Lung (tissue), 12 donors: ENCODE measurements around the gene AKT2. TPM values are rescaled to one million over a fixed set of nuclear protein-coding genes. Genes with fewer than 3 reads are reported as not detected.

ENCODE experiments used
- ATAC-seq: fragments of 200-7000 bp; cut with Tn5 transposase; one replicate; pipeline ENCODE4 v1.9.1; 2020; ENCODE audit warnings: moderate number of reproducible peaks; ENCODE audit not compliant: insufficient read depth, low FRiP score
- DNase-seq, 3 donors: peaks; one replicate each; pipeline ENCODE4 v3.0.0-alpha.2; 2013 to 2017
- H3K27ac ChIP-seq, 2 donors: one replicate each; pipeline ENCODE4 v1.5.1; 2013; ENCODE audit warnings: mild to moderate bottlenecking in 2 of 2, moderate library complexity in 2 of 2, control low read depth in 1 of 2, inconsistent platforms in 1 of 2, low read depth in 1 of 2, low read length in 1 of 2
- H3K27me3 ChIP-seq, 3 donors: one replicate each; pipeline ENCODE4 v1.5.1; 2013; ENCODE audit warnings: low read length in 2 of 3; ENCODE audit not compliant: control insufficient read depth in 3 of 3, insufficient read depth in 3 of 3
- H3K36me3 ChIP-seq, 4 donors: one replicate each; pipeline ENCODE4 v1.5.1; 2013; ENCODE audit warnings: low read length in 4 of 4, mild to moderate bottlenecking in 1 of 4, moderate library complexity in 1 of 4; ENCODE audit not compliant: control insufficient read depth in 4 of 4, insufficient read depth in 4 of 4
- H3K4me1 ChIP-seq, 5 donors: one replicate each; pipeline ENCODE4 v1.5.1; 2013; ENCODE audit warnings: low read length in 5 of 5, mild to moderate bottlenecking in 2 of 5, moderate library complexity in 1 of 5; ENCODE audit not compliant: control insufficient read depth in 5 of 5, insufficient read depth in 5 of 5
- H3K4me3 ChIP-seq: one replicate; pipeline ENCODE4 v1.5.1; 2013; ENCODE audit warnings: mild to moderate bottlenecking, control low read depth, moderate library complexity
- H3K9ac ChIP-seq, 2 donors: one replicate each; pipeline ENCODE4 v1.5.1; 2013; ENCODE audit warnings: low read length in 2 of 2, control low read depth in 1 of 2; ENCODE audit not compliant: insufficient read depth in 1 of 2
- H3K9me3 ChIP-seq, 4 donors: one replicate each; pipeline ENCODE4 v1.5.1; 2013; ENCODE audit warnings: low read length in 3 of 4, mild to moderate bottlenecking in 1 of 4, moderate library complexity in 1 of 4; ENCODE audit not compliant: control insufficient read depth in 4 of 4, insufficient read depth in 3 of 4
- CTCF ChIP-seq: IDR thresholded peaks from 2 replicates; pipeline ENCODE4 v1.5.1; 2012; ENCODE audit warnings: mild to moderate bottlenecking; ENCODE audit errors: control extremely low read depth, extremely low read depth
- WGBS, 2 donors: extraction: QIAGEN DNeasy Blood & Tissue Kit; methylation state at CpG; one replicate each; pipeline ENCODE4 v1.1.7; 2013; 5-methylcytosine and 5-hydroxymethylcytosine counted together
- polyA plus RNA-seq, 2 donors: library from polyadenylated mRNA; stranded (reverse); fragments of 200-250 nt; gene quantifications; one replicate each; pipeline ENCODE4 v1.2.1, GENCODE V29; 2013
- total RNA-seq, 2 donors: library from RNA; depleted of rRNA in 1 of 2; stranded (reverse); fragments of >200 nt in 1 of 2; gene quantifications; one replicate each; pipeline ENCODE4 v1.2.1, GENCODE V29; 2014 to 2021
- donor health status: control.
- donor health status: control.
- donor health status: Bipolar disorder and iron deficiency.
- donor health status: healthy.
- donor health status: DM: yes; HTN: yes; CAD: no.

AKT2 gene
- total and polyA plus RNA-seq, 4 donors = 62.3 to 138 (median 93.1) TPM

DNA sequence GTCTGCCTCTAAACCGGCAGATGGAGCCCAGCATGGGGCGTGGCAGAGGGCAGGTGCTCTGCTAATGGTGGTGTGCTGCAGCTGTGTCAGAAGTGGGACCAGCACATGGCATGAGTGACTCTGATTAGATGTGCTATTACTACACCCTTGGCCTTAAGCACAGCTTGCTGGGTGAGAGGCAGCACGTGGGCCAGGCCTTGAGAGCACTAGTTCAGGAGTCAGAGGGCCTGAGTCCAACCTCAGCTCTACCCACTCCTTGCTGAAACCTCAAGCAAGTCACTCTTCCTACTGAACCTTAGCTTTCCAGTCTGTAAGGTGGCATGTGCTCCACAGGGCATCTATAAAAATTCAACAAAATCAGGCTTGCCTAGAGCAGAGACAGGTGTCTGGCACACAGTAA, 22.7 kb downstream of the AKT2 start:
- H3K4me3 ChIP-seq = no peak overlapping the region
- WGBS, 2 donors = 96 to 97% methylated on average over 3 of the region's 3 CpGs
- H3K27ac ChIP-seq = no peak overlapping the region
- peaks cover 0 to 27% (median 9%) of the 10 kb centered on the region in 4 donors for H3K36me3 ChIP-seq
- no peaks in the 10 kb centered on the region for H3K9me3 ChIP-seq
- DNase-seq = no peak
- H3K9ac ChIP-seq = no peak overlapping the region
- ATAC-seq = no peak
- H3K27me3 ChIP-seq = no peaks in the 10 kb centered on the region
- peaks cover 0 to 10% (median 3%) of the 10 kb centered on the region in 5 donors for H3K4me1 ChIP-seq
- no peak for TF ChIP-seq CTCF

DNA sequence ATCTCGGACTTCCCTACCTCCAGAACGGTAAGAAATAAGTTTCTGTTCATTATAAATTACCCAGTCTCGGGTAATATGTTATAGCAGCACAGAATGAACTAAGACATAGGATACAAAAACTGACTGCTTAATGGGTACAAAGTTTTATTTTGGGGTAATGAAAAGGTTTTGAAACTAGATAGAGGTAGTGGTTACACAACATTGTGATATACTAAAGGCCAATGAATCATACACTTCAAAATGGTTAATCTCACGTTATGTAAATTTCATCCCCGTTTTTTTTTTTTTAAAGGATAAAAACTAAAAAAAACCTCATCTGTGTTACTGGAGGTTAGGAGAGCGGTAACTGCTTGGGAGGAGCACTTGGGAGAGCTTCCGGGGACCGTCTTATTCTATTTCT, 23.5 kb downstream of the AKT2 start:
- no peak for DNase-seq
- WGBS, 2 donors = 79% methylated on average over 8 of the region's 8 CpGs
- Histone ChIP-seq H3K27ac (no peak overlapping the region), H3K9ac (no peak overlapping the region), H3K36me3 (peaks cover 0 to 30% (median 9%) of the 10 kb centered on the region in 4 donors), H3K4me1 (peaks cover 0 to 8% (median 3%) of the 10 kb centered on the region in 5 donors), H3K9me3 (no peaks in the 10 kb centered on the region), H3K4me3 (no peak overlapping the region), H3K27me3 (no peaks in the 10 kb centered on the region)
- no peak for ATAC-seq
- no peak for TF ChIP-seq CTCF

GRCh38 chr19:40257096-40257517, 28.0 kb downstream of the AKT2 start:
- DNase-seq = no peak
- no peak overlapping the region for H3K9ac ChIP-seq
- no peak for ATAC-seq
- no peak overlapping the region for H3K4me3 ChIP-seq
- peaks cover 3 to 28% (median 12%) of the 10 kb centered on the region in 4 donors for H3K36me3 ChIP-seq
- peaks cover 0 to 3% (median 0%) of the 10 kb centered on the region in 5 donors for H3K4me1 ChIP-seq
- 88 to 96% methylated on average over 8 to 9 of the region's 9 CpGs for WGBS, 2 donors
- no peak overlapping the region for H3K27ac ChIP-seq
- peaks cover 0 to 2% (median 0%) of the 10 kb centered on the region in 4 donors for H3K9me3 ChIP-seq
- no peak for TF ChIP-seq CTCF
- H3K27me3 ChIP-seq = no peaks in the 10 kb centered on the region

DNA sequence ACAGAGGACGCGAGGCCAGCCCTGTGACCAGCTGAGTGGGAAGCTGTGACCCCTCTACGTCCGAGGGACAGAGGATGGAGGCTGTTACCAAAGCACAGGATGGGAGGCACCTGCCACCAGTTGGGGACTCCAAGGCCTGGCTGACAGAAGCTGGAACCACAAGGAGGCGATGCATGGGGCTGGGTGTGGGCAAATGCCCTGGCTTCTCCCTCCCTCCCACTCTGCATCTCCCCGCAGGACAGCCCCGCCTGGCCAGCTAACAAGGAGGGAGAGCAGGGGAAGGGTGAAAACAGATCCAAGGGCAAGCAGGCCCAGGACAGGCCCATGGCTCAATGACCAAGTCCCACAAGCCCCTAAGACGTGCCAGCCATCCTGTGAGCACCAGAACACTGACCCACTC, 28.6 kb downstream of the AKT2 start:
- 92 to 95% methylated on average over 8 of the region's 8 CpGs for WGBS, 2 donors
- Histone ChIP-seq H3K4me1 (peaks cover 0 to 3% (median 0%) of the 10 kb centered on the region in 5 donors), H3K27ac (no peak overlapping the region), H3K27me3 (no peaks in the 10 kb centered on the region), H3K36me3 (peaks cover 3 to 31% (median 14%) of the 10 kb centered on the region in 4 donors), H3K4me3 (no peak overlapping the region), H3K9me3 (peaks cover 0 to 2% (median 0%) of the 10 kb centered on the region in 4 donors), H3K9ac (no peak overlapping the region)
- DNase-seq = no peak
- no peak for ATAC-seq
- TF ChIP-seq CTCF = no peak
